Jurkat, Clone E6-1 (cell line): Measurements from ENCODE around the gene VRK1.
A peak's percentile ranks its signal among the peaks of the same experiment; 100 is the strongest.

Experiments
- DNase-seq: peaks from one replicate; pipeline ENCODE4 v3.0.0-alpha.2; 2011; ENCODE audit warnings: low read depth, low spot score
- H3K4me3 ChIP-seq: 2 replicates; pipeline ENCODE4 v1.5.1; 2011; ENCODE audit warnings: mild to moderate bottlenecking, low read length, control low read depth, moderate library complexity

Gene VRK1

GRCh38 chr14:96905065-96905464 lies 107.9 kb downstream of the VRK1 start:
- no peak overlapping the region for H3K4me3 ChIP-seq
- DNase-seq = no peak

- DNase-seq = no peak
- no peak overlapping the region for H3K4me3 ChIP-seq
Observed at GRCh38 chr14:96905825-96906224, 108.6 kb downstream of the VRK1 start.

- no peak overlapping the region for H3K4me3 ChIP-seq
- no peak for DNase-seq
Observed at GRCh38 chr14:96906434-96906833, 109.3 kb downstream of the VRK1 start.

- no peak overlapping the region for H3K4me3 ChIP-seq
- DNase-seq = no peak
Observed at GRCh38 chr14:96909841-96910364, 112.7 kb downstream of the VRK1 start.

GRCh38 chr14:96911499-96912149 lies 114.4 kb downstream of the VRK1 start:
- H3K4me3 ChIP-seq = no peak overlapping the region
- peak; percentile 82 for DNase-seq

- DNase-seq = no peak
- H3K4me3 ChIP-seq = no peak overlapping the region
Observed at GRCh38 chr14:96914571-96915128, 117.5 kb downstream of the VRK1 start.

GRCh38 chr14:96915478-96915877 lies 118.3 kb downstream of the VRK1 start:
- DNase-seq = no peak
- no peak overlapping the region for H3K4me3 ChIP-seq

GRCh38 chr14:96916751-96917150 lies 119.6 kb downstream of the VRK1 start:
- no peak overlapping the region for H3K4me3 ChIP-seq
- no peak for DNase-seq

- H3K4me3 ChIP-seq = no peak overlapping the region
- no peak for DNase-seq
Observed at GRCh38 chr14:96917442-96917963, 120.3 kb downstream of the VRK1 start.

- no peak for DNase-seq
Observed at GRCh38 chr14:96920023-96920422, 122.8 kb downstream of the VRK1 start.

GRCh38 chr14:96920820-96921219 lies 123.6 kb downstream of the VRK1 start:
- no peak overlapping the region for H3K4me3 ChIP-seq
- DNase-seq = no peak

More at GRCh38 chr14:96920023-96920422, 122.8 kb downstream of the VRK1 start:
- no peak overlapping the region for H3K4me3 ChIP-seq

- no peak overlapping the region for H3K4me3 ChIP-seq
- no peak for DNase-seq
Observed at GRCh38 chr14:96922986-96923385, 125.8 kb downstream of the VRK1 start.

GRCh38 chr14:96925422-96925821 lies 128.2 kb downstream of the VRK1 start:
- H3K4me3 ChIP-seq = no peak overlapping the region
- DNase-seq = no peak

- DNase-seq = no peak
- no peak overlapping the region for H3K4me3 ChIP-seq
Observed at GRCh38 chr14:96926001-96926400, 128.8 kb downstream of the VRK1 start.

GRCh38 chr14:96928779-96929380 lies 131.7 kb downstream of the VRK1 start:
- DNase-seq = no peak
- H3K4me3 ChIP-seq = no peak overlapping the region

GRCh38 chr14:96929950-96930349 lies 132.8 kb downstream of the VRK1 start:
- no peak for DNase-seq

GRCh38 chr14:96930526-96930925 lies 133.3 kb downstream of the VRK1 start:
- H3K4me3 ChIP-seq = no peak overlapping the region
- no peak for DNase-seq

More at GRCh38 chr14:96929950-96930349, 132.8 kb downstream of the VRK1 start:
- no peak overlapping the region for H3K4me3 ChIP-seq
